Measurements from ENCODE around the gene TMEM144. TPM values are rescaled to one million over a fixed set of nuclear protein-coding genes. Genes with fewer than 3 reads are reported as not detected.

The TMEM144 gene
- under 1 TPM in 1 of 2 donors, not detected in 1; 0.22 TPM for total RNA-seq

- peaks cover 0 to 1% of the 10 kb centered on the region in 2 donors for H3K9me3 Mint-ChIP-seq
- DNase-seq (peak; percentile 57 to 71), ATAC-seq (replicated peaks in 1 of 2) (peak; percentile 100)
- peak within 1 kb of the TSS; percentile 21 for H3K27ac Mint-ChIP-seq
- H3K27me3 Mint-ChIP-seq (ENCODE audit: low read depth): peaks cover 20% of the 10 kb centered on the region
- peaks cover 22% of the 10 kb centered on the region for H3K4me1 Mint-ChIP-seq (ENCODE audit: low read depth)
- peak within 1 kb of the TSS; percentile 81 to 88 for H3K4me3 Mint-ChIP-seq
- H3K36me3 Mint-ChIP-seq (ENCODE audit: insufficient read depth in 2 of 2): no peaks in the 10 kb centered on the region
Measured at GRCh38 chr4:158209825-158210807, at the start of gene TMEM144. TMEM144 (plus strand) TSS chr4:158210486; CDS start chr4:158212668, 2,182 bp downstream.

GRCh38 chr4:158161551-158162354 is 48.5 kb upstream of the TMEM144 start:
- Mint-ChIP-seq H3K4me1 (ENCODE audit: low read depth) (peaks cover 5% of the 10 kb centered on the region), H3K9me3 (no peaks in the 10 kb centered on the region), H3K4me3 (no peak overlapping the region), H3K36me3 (ENCODE audit: insufficient read depth in 2 of 2) (no peaks in the 10 kb centered on the region), H3K27me3 (ENCODE audit: low read depth) (no peaks in the 10 kb centered on the region), H3K27ac (no peak overlapping the region)
- DNase-seq: no peak
- no peak for ATAC-seq (replicated peaks in 1 of 2)

- Mint-ChIP-seq H3K36me3 (ENCODE audit: insufficient read depth in 2 of 2) (no peaks in the 10 kb centered on the region), H3K27ac (no peak overlapping the region), H3K27me3 (ENCODE audit: low read depth) (no peaks in the 10 kb centered on the region), H3K9me3 (no peaks in the 10 kb centered on the region), H3K4me3 (no peak overlapping the region), H3K4me1 (ENCODE audit: low read depth) (peaks cover 5% of the 10 kb centered on the region)
- DNase-seq (no peak), ATAC-seq (replicated peaks in 1 of 2) (no peak)
Measured at GRCh38 chr4:158162631-158163030, 47.7 kb upstream of the TMEM144 start.

DNA sequence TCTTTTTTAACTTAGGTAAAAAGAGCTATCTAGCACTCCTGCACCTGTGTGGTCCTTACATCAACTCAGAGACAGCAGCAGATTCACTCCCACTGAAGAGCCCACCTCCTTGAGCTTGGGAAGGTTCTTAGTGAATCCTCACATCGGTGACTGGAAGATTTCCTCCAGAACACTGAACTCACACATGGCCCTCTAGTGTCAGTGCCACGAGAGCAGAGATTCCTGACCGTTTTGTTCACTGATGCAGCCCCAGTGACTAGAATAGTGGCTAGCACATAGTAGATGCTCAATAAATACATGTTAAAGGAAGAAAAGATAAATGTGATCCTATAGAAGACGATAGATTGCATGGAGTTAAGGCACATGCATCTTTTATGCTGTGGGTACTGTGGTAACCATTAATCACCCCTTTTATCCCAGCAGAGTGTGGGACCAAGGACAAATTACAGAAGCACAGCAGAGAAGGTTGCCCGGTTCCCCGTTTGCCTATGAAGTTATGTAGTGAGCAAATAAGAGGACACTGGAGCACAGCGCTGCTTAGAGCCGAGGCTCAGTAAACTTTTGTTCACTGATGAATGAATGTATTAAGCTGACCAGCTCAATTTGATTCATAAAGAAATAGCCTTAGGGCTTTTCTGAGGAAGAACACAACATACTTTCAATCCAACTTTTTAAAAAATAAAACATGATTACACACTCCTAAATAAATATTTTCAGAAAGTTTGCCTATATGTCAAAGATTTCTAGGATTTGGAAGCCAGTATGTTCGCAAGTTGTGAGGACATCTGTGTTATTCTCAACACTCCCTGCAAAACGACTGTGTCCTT is 46.1 kb upstream of the TMEM144 start:
- Mint-ChIP-seq H3K27me3 (ENCODE audit: low read depth) (no peaks in the 10 kb centered on the region), H3K4me3 (no peak overlapping the region), H3K36me3 (ENCODE audit: insufficient read depth in 2 of 2) (no peaks in the 10 kb centered on the region), H3K27ac (no peak overlapping the region), H3K9me3 (no peaks in the 10 kb centered on the region), H3K4me1 (ENCODE audit: low read depth) (peaks cover 3% of the 10 kb centered on the region)
- DNase-seq: no peak
- ATAC-seq (replicated peaks in 1 of 2): no peak

DNA sequence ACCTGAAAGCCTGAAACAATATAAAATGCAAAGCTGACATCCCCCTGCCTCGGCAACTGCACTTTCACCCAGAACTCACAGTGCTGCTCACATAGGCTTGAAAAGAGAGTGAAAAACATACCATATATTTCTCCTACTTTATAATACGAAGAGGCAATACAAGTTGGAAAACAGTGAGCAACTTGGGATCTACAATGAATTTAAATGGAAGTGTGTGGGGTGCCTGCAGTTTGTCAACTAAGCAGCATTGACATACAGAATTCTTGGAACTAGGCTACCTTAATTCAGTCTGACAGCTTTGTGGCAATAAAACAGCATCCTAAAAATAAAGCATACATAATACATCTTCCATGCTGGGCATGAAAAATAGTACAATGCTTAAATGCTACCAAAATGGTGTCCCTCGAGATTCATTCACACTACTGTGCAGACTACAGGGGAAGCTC is 45.5 kb upstream of the TMEM144 start:
- Mint-ChIP-seq H3K27ac (no peak overlapping the region), H3K27me3 (ENCODE audit: low read depth) (peaks cover 4% of the 10 kb centered on the region), H3K36me3 (ENCODE audit: insufficient read depth in 2 of 2) (no peaks in the 10 kb centered on the region), H3K9me3 (no peaks in the 10 kb centered on the region), H3K4me3 (no peak overlapping the region), H3K4me1 (ENCODE audit: low read depth) (no peaks in the 10 kb centered on the region)
- no peak for DNase-seq
- ATAC-seq (replicated peaks in 1 of 2): no peak

DNA sequence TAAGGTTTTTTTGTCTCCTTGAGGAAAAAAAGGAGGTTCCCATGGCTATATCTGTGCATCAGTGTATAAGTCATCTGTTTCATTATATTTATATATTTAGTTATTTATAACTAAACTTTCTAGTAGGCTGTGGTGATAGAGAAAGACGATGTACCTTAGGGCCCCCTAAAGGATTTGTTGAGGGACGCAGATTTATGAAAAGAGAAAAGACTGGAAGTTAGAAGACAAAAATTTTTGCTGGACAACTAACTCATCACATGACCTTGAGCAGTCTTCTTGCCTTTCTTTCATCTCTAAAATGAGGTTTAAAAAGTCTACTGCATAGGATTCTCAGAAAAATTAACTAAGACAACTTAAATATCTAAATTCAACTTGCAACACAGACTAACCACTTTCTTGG is 43.6 kb upstream of the TMEM144 start:
- Mint-ChIP-seq H3K27ac (no peak overlapping the region), H3K4me3 (no peak overlapping the region), H3K9me3 (no peaks in the 10 kb centered on the region), H3K36me3 (ENCODE audit: insufficient read depth in 2 of 2) (no peaks in the 10 kb centered on the region), H3K4me1 (ENCODE audit: low read depth) (peaks cover 10% of the 10 kb centered on the region), H3K27me3 (ENCODE audit: low read depth) (peaks cover 20% of the 10 kb centered on the region)
- DNase-seq: no peak
- ATAC-seq (replicated peaks in 1 of 2): no peak

GRCh38 chr4:158168606-158169005 is 41.7 kb upstream of the TMEM144 start:
- H3K36me3 Mint-ChIP-seq (ENCODE audit: insufficient read depth in 2 of 2): no peaks in the 10 kb centered on the region
- H3K27ac Mint-ChIP-seq: no peak overlapping the region
- no peaks in the 10 kb centered on the region for H3K9me3 Mint-ChIP-seq
- DNase-seq (no peak), ATAC-seq (replicated peaks in 1 of 2) (no peak)
- H3K27me3 Mint-ChIP-seq (ENCODE audit: low read depth): peaks cover 34% of the 10 kb centered on the region
- H3K4me1 Mint-ChIP-seq (ENCODE audit: low read depth): peaks cover 13% of the 10 kb centered on the region
- no peak overlapping the region for H3K4me3 Mint-ChIP-seq

GRCh38 chr4:158169506-158169905 is 40.8 kb upstream of the TMEM144 start:
- no peaks in the 10 kb centered on the region for H3K9me3 Mint-ChIP-seq
- ATAC-seq (replicated peaks in 1 of 2) (no peak), DNase-seq (no peak)
- no peak overlapping the region for H3K4me3 Mint-ChIP-seq
- H3K27me3 Mint-ChIP-seq (ENCODE audit: low read depth): peaks cover 34% of the 10 kb centered on the region
- peaks cover 13% of the 10 kb centered on the region for H3K4me1 Mint-ChIP-seq (ENCODE audit: low read depth)
- no peaks in the 10 kb centered on the region for H3K36me3 Mint-ChIP-seq (ENCODE audit: insufficient read depth in 2 of 2)
- H3K27ac Mint-ChIP-seq: no peak overlapping the region

GRCh38 chr4:158169931-158170690 is 40.2 kb upstream of the TMEM144 start:
- Mint-ChIP-seq H3K27me3 (ENCODE audit: low read depth) (peaks cover 34% of the 10 kb centered on the region), H3K4me3 (no peak overlapping the region), H3K36me3 (ENCODE audit: insufficient read depth in 2 of 2) (no peaks in the 10 kb centered on the region), H3K27ac (no peak overlapping the region), H3K4me1 (ENCODE audit: low read depth) (peaks cover 13% of the 10 kb centered on the region), H3K9me3 (no peaks in the 10 kb centered on the region)
- DNase-seq (no peak), ATAC-seq (replicated peaks in 1 of 2) (no peak)

DNA sequence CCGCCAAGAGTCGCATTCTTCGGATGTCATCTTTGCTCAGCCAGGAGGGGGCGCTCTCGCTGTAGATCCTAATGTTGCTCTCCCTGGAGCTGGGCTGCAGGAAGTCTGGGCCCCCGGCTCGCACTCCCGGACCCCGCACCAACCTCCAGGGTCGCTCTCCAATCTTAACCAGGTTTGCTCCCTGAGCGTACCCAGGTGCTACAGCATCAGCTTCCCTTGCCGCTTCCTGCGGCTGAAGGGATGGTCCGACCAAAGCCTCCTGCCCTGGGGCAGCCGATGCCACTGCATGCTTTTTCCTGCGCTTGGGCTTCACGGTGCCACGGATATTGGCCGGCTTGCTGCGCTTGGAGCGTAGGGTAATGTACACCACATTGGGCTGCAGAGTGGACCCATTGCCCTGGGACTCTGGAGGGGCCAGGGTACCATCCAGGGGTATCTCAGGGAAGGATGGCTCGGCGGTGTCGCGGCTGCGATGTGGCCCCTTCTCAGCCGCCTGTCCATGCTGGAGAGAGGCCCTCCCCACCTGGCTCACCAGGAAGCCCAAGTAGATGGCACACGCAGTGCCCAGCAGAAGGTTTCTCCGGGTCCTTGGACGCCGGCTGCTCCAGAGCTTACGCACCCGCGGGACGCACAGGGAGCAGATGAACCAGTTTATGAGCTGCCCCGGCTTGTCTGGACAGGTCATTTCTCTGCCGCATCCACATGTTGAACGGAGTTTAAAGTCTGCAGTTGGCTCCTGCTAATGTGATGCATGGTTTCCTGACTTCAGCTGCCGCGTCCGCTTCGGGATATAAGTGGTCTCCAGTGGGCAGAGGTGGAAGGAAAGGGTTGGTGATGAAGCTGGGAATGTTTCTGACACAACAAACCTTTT is 39.4 kb upstream of the TMEM144 start:
- Mint-ChIP-seq H3K4me3 (peak overlapping the region in 1 of 2 donors; percentile 12), H3K4me1 (ENCODE audit: low read depth) (peaks cover 13% of the 10 kb centered on the region), H3K36me3 (ENCODE audit: insufficient read depth in 2 of 2) (no peaks in the 10 kb centered on the region), H3K9me3 (no peaks in the 10 kb centered on the region), H3K27ac (no peak overlapping the region), H3K27me3 (ENCODE audit: low read depth) (peaks cover 34% of the 10 kb centered on the region)
- DNase-seq: peak; percentile 38 to 39
- ATAC-seq (replicated peaks in 1 of 2): peak in 1 of 2 donors; percentile 37

Data from activated T-cell treated with anti-CD3 and anti-CD28 coated beads, Interleukin-2, amount 50 U/mL, for 72 hours (primary cell).